Stimulated activated naive CD8-positive, alpha-beta T cell treated with anti-CD3 and anti-CD28 coated beads, Interleukin-15, Interleukin-2, amounts not matched to agents 100 U/mL and 50 U/mL, for 24 hours (primary cell): ENCODE measurements around the gene DHFR.
A peak's percentile ranks its signal among the peaks of the same experiment; 100 is the strongest.

Experiments
- ATAC-seq: fragments of 150-1000 bp; cut with Tn5 transposase; one replicate; pipeline ENCODE4 v1.10.0; 2021
- DNase-seq: peaks from one replicate; pipeline ENCODE4 v3.0.0; 2021

The DHFR gene

GRCh38 chr5:80654054-80654390 lies 761 bp downstream of the DHFR start:
- ATAC-seq (no peak), DNase-seq (peak; percentile 61)

GRCh38 chr5:80653502-80653901 lies 1.3 kb downstream of the DHFR start:
- ATAC-seq (no peak), DNase-seq (no peak)

GRCh38 chr5:80646926-80647325 lies 7.9 kb downstream of the DHFR start:
- no peak for DNase-seq
- ATAC-seq: no peak

- ATAC-seq: no peak
- no peak for DNase-seq
These were observed 9.9 kb downstream of the DHFR start for GRCh38 chr5:80644900-80645299.

- DNase-seq (no peak), ATAC-seq (no peak)
These were observed 13.4 kb downstream of the DHFR start for GRCh38 chr5:80641353-80641752.

- DNase-seq (no peak), ATAC-seq (no peak)
These were observed 20.6 kb downstream of the DHFR start for GRCh38 chr5:80634193-80634592.

- ATAC-seq: no peak
- no peak for DNase-seq
These were observed 22.1 kb downstream of the DHFR start for GRCh38 chr5:80632700-80633099.

GRCh38 chr5:80631278-80632259 lies 23.2 kb downstream of the DHFR start:
- DNase-seq (no peak), ATAC-seq (no peak)

- ATAC-seq (no peak), DNase-seq (no peak)
These were observed 25.5 kb downstream of the DHFR start for GRCh38 chr5:80629281-80629680.

GRCh38 chr5:80625230-80625629 lies 29.6 kb downstream of the DHFR start:
- no peak for DNase-seq

GRCh38 chr5:80623999-80624398 lies 30.8 kb downstream of the DHFR start:
- DNase-seq (no peak), ATAC-seq (no peak)

More at GRCh38 chr5:80625230-80625629, 29.6 kb downstream of the DHFR start:
- ATAC-seq: no peak

- ATAC-seq (no peak), DNase-seq (no peak)
These were observed 32.0 kb downstream of the DHFR start for GRCh38 chr5:80622756-80623155.

GRCh38 chr5:80620211-80620610 lies 34.6 kb downstream of the DHFR start:
- no peak for DNase-seq
- no peak for ATAC-seq

- DNase-seq: no peak
- no peak for ATAC-seq
These were observed 35.7 kb downstream of the DHFR start for GRCh38 chr5:80619086-80619485.

- DNase-seq (no peak), ATAC-seq (no peak)
These were observed 36.3 kb downstream of the DHFR start for GRCh38 chr5:80618438-80618837.

- ATAC-seq (no peak), DNase-seq (no peak)
These were observed 39.4 kb downstream of the DHFR start for GRCh38 chr5:80615266-80615914.

GRCh38 chr5:80609692-80610091 lies 45.1 kb downstream of the DHFR start:
- ATAC-seq: no peak

GRCh38 chr5:80608731-80609130 lies 46.1 kb downstream of the DHFR start:
- ATAC-seq: no peak
- DNase-seq: no peak

More at GRCh38 chr5:80609692-80610091, 45.1 kb downstream of the DHFR start:
- DNase-seq: no peak

- ATAC-seq: no peak
- DNase-seq: no peak
These were observed 47.0 kb downstream of the DHFR start for GRCh38 chr5:80607832-80608231.

- no peak for ATAC-seq
- DNase-seq: no peak
These were observed 47.4 kb downstream of the DHFR start for GRCh38 chr5:80607343-80607742.

GRCh38 chr5:80600943-80601693 lies 53.7 kb downstream of the DHFR start:
- DNase-seq (no peak), ATAC-seq (peak; percentile 28)

GRCh38 chr5:80597500-80597899 lies 57.3 kb downstream of the DHFR start:
- no peak for ATAC-seq
- DNase-seq: no peak

- no peak for DNase-seq
- no peak for ATAC-seq
These were observed 60.0 kb downstream of the DHFR start for GRCh38 chr5:80594810-80595209.
